ENCODE results near the gene MYOM1. TPM values are rescaled to one million over a fixed set of nuclear protein-coding genes. Genes with fewer than 3 reads are reported as not detected.
"Not testable (repeated sequence)": the region's sequence is repeated elsewhere in the genome, so short reads cannot be mapped to it uniquely, and the experiment has no call there.

The MYOM1 gene
- total RNA-seq, 2 donors from 2014 or later = 1.8 to 1.9 TPM

DNA sequence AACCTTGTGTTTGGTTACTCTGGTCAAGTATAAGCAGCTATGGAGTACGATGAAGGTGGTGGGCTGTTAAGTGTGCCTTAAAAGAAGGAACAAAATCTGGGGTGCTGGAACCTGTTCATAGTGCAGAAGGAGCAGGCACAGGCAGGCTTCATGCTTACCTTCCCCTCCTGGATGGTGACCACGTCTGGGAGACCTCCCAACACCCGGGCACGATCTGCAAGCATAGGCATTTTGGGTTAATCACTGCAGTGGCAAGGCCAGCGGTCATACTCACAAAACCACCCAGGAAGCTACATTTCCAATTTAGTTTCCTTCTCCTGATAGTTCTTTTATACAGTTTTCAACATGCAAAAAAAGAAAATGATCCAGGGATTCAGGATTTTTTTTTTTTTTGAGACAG lies 148.1 kb downstream of the MYOM1 start:
- Mint-ChIP-seq H3K9me3 (no peaks in the 10 kb centered on the region), H3K36me3 (no peaks in the 10 kb centered on the region), H3K27ac (no peak overlapping the region)
- DNase-seq (ENCODE audit: low spot score in 2 of 2) = no peak
- ATAC-seq = no peak

GRCh38 chr18:3069671-3070433 lies 149.9 kb downstream of the MYOM1 start:
- H3K36me3 Mint-ChIP-seq = no peaks in the 10 kb centered on the region
- no peak for DNase-seq (ENCODE audit: low spot score in 2 of 2)
- ATAC-seq = peak; percentile 72 to 75
- H3K27ac Mint-ChIP-seq = peak overlapping the region; percentile 2 to 86
- H3K9me3 Mint-ChIP-seq = no peaks in the 10 kb centered on the region

DNA sequence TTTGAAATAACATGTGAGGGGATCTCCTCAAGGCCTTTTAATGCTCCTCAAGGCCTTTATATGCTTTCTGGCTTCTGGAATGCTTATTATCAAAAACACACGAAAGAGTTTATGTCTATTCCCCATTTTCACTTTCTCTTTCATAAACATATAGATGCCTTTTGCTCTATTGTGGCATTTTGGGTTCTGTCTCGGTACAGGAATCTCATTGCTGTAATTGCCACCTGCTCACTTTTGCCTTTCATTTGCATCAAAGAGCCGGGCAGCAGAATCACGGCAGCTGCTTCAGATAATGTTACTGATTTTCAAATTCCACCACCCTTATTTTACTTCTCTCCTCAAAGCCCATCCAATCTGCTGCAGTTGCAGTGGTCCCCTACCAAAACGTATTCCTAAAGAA lies 152.0 kb downstream of the MYOM1 start:
- peak overlapping the region; percentile 1 to 59 for H3K27ac Mint-ChIP-seq
- ATAC-seq (peak; percentile 35 to 37), DNase-seq (ENCODE audit: low spot score in 2 of 2) (no peak)
- H3K9me3 Mint-ChIP-seq = no peaks in the 10 kb centered on the region
- no peaks in the 10 kb centered on the region for H3K36me3 Mint-ChIP-seq

DNA sequence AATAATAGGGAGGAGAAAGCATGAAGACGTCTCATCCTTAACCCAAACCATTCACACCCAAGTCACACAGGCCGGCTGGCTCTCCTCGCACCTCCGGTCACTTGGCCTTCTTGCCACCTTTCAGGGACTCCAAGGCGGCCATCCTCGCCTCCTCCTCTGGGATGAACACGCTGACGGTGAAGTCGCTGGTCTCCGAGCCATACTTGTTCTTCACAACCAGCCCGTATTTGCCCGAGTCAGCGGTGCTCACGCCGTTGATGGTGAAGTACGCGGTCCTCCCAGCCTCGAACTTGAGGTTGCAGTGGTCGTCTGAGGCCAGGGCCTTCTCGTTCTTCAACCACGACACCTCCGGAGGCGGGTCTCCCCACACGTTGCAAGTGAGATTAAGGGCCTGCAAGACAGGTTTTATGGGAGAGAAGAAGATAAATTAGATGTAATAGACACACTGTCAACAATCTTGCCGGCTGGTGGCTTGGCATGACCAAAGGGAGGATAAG lies 152.6 kb downstream of the MYOM1 start:
- no peak for DNase-seq (ENCODE audit: low spot score in 2 of 2)
- ATAC-seq = no peak
- H3K36me3 Mint-ChIP-seq = no peaks in the 10 kb centered on the region
- no peaks in the 10 kb centered on the region for H3K9me3 Mint-ChIP-seq
- peak overlapping the region; percentile 27 to 59 for H3K27ac Mint-ChIP-seq

- Mint-ChIP-seq H3K27ac (peak overlapping the region; percentile 27 to 59), H3K36me3 (no peaks in the 10 kb centered on the region), H3K9me3 (no peaks in the 10 kb centered on the region)
- ATAC-seq (no peak), DNase-seq (ENCODE audit: low spot score in 2 of 2) (no peak)
These were observed 153.2 kb downstream of the MYOM1 start for GRCh38 chr18:3066341-3067110.

GRCh38 chr18:3063766-3064165 lies 156.0 kb downstream of the MYOM1 start:
- not testable (repeated sequence) for ATAC-seq; DNase-seq (ENCODE audit: low spot score in 2 of 2); H3K27ac Mint-ChIP-seq; H3K9me3 Mint-ChIP-seq; H3K36me3 Mint-ChIP-seq

GRCh38 chr18:3062798-3063680 lies 156.7 kb downstream of the MYOM1 start:
- ATAC-seq (peak; percentile 22 to 31), DNase-seq (ENCODE audit: low spot score in 2 of 2) (peak in 1 of 2 donors; percentile 74)
- H3K27ac Mint-ChIP-seq = peak overlapping the region; percentile 69 to 100
- H3K36me3 Mint-ChIP-seq = no peaks in the 10 kb centered on the region
- no peaks in the 10 kb centered on the region for H3K9me3 Mint-ChIP-seq

DNA sequence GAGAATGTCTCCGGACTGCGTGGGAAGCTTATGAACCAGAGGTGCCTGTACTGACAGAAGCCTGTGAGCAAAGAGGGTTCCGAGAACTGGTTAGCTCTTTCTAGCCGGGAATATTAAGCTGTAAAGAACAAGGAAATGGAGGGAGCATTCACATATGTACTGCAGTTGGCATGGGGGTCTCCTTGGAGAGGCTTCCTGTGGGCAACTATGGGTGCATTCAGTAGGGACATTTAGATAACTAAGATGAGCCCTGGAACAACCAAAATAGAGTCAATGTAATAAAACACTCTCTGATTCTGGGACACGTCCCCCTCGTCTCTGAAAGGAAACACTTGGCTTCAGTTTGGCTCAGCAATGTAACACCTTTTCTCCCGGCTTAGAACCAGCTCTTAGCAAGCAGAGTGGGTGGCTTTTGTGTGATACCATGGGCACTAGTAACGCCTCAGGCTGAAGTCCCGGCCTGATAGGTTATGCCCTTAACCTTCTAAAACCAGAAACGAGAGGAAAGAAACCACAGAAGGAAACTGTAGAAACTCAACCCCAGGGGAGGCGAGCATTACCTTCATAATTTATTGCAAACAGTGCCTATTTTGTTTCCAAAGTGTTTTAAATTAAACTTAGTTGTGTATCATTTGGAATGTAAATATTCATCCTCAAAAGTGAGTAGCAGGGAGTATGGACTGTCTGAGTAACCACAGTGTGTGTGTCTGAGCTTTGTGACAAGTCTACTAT lies 158.0 kb downstream of the MYOM1 start:
- Mint-ChIP-seq H3K27ac (peak overlapping the region; percentile 97 to 100), H3K36me3 (no peaks in the 10 kb centered on the region), H3K9me3 (no peaks in the 10 kb centered on the region)
- peak; percentile 60 to 70 for DNase-seq (ENCODE audit: low spot score in 2 of 2)
- ATAC-seq = peak; percentile 85 to 90

- H3K27ac Mint-ChIP-seq = peak overlapping the region; percentile 97 to 100
- peak; percentile 57 to 70 for ATAC-seq
These were observed 158.8 kb downstream of the MYOM1 start for GRCh38 chr18:3060667-3061580.

GRCh38 chr18:3059272-3059671 lies 160.5 kb downstream of the MYOM1 start:
- peaks cover 0 to 3% of the 10 kb centered on the region in 2 donors for H3K9me3 Mint-ChIP-seq
- H3K27ac Mint-ChIP-seq = peak overlapping the region; percentile 84 to 100
- DNase-seq (ENCODE audit: low spot score in 2 of 2) (no peak), ATAC-seq (no peak)
- H3K36me3 Mint-ChIP-seq = peaks cover 2 to 4% of the 10 kb centered on the region in 2 donors

More at GRCh38 chr18:3060667-3061580, 158.8 kb downstream of the MYOM1 start:
- peak; percentile 36 to 63 for DNase-seq (ENCODE audit: low spot score in 2 of 2)
- Mint-ChIP-seq H3K9me3 (no peaks in the 10 kb centered on the region), H3K36me3 (no peaks in the 10 kb centered on the region)

GRCh38 chr18:3058328-3059191 lies 161.2 kb downstream of the MYOM1 start:
- ATAC-seq (peak in 1 of 2 donors; percentile 14), DNase-seq (ENCODE audit: low spot score in 2 of 2) (peak in 1 of 2 donors; percentile 30)
- Mint-ChIP-seq H3K27ac (peak overlapping the region; percentile 53 to 100), H3K36me3 (peaks cover 4 to 11% of the 10 kb centered on the region in 2 donors), H3K9me3 (peaks cover 0 to 8% of the 10 kb centered on the region in 2 donors)

- Mint-ChIP-seq H3K36me3 (peaks cover 4 to 20% of the 10 kb centered on the region in 2 donors), H3K27ac (peak overlapping the region in 1 of 2 donors; percentile 13), H3K9me3 (peaks cover under 1 to 14% of the 10 kb centered on the region in 2 donors)
These were observed 162.2 kb downstream of the MYOM1 start for GRCh38 chr18:3057526-3057925.

DNA sequence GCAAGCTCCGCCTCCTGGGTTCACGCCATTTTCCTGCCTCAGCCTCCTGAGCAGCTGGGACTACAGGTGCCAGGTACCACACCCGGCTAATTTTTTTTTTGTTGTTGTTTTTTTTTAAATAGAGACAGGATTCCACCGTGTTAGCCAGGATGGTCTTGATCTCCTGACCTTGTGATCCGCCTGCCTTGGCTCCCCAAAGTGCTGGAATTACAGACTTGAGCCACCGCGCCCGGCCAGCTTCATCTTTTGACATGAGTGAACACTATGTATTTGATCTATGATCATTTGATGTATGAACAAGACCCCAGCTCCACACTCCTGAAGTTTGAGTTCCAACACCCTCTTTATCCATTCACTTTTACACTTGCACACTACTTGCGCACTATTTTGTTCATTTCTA lies 163.5 kb downstream of the MYOM1 start:
- peaks cover 4 to 24% of the 10 kb centered on the region in 2 donors for H3K36me3 Mint-ChIP-seq

More at GRCh38 chr18:3057526-3057925, 162.2 kb downstream of the MYOM1 start:
- ATAC-seq (no peak), DNase-seq (ENCODE audit: low spot score in 2 of 2) (no peak)

DNA sequence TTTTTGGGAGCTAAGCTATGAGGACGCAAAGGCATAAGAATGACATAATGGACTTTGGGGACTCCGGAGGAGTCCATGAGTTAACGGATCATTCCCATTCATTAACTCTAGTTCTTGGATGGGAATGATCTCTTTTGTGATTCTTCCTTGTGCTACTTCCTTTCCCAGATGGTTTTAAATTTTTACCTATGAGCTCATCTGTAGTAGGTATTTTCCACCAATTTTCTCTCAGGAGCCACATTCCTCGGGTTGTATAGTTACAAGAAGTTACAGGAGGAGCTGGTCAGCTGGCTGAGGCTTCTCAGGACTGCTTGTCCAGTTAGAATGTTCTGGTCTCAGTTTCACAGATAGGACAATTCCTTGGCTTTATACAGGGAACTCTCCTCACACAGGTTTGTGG lies 164.0 kb downstream of the MYOM1 start:
- peaks cover 5 to 20% of the 10 kb centered on the region in 2 donors for H3K9me3 Mint-ChIP-seq
- H3K27ac Mint-ChIP-seq = no peak overlapping the region
- no peak for ATAC-seq
- DNase-seq (ENCODE audit: low spot score in 2 of 2) = no peak
- H3K36me3 Mint-ChIP-seq = peaks cover 4 to 24% of the 10 kb centered on the region in 2 donors

More for the DNA sequence above, 163.5 kb downstream of the MYOM1 start:
- DNase-seq (ENCODE audit: low spot score in 2 of 2) = no peak
- Mint-ChIP-seq H3K27ac (no peak overlapping the region), H3K9me3 (peaks cover 5 to 20% of the 10 kb centered on the region in 2 donors)
- ATAC-seq = no peak

Data from activated naive CD4-positive, alpha-beta T cell treated with anti-CD3 and anti-CD28 coated beads, Interleukin-2, amount 50 U/mL, for 72 hours (primary cell).